ENCODE measurements around the gene C10orf95. TPM values are rescaled to one million over a fixed set of nuclear protein-coding genes. Genes with fewer than 3 reads are reported as not detected.

Gene C10orf95
- total and polyA plus RNA-seq, 10 of the 15 experiments (the other 5 are each of a cell fraction or from before 2014, with no cell fraction given) = 0.06 to 1.1 (median 0.31) TPM

DNA sequence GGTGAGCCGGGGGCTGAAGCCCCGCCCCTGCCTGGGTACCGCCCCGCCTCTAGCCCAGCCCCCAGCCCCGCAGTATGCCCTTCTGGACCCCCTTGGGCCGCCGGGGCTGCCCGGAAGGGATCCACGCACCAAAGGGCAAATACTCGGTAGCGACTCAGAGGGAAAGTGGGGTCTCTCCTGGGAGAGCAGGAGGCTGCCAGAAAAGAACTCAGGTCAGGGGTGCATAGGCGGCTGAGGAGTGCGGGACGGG is 29.9 kb downstream of the C10orf95 start (continued):
- TF ChIP-seq, protein P1, sequence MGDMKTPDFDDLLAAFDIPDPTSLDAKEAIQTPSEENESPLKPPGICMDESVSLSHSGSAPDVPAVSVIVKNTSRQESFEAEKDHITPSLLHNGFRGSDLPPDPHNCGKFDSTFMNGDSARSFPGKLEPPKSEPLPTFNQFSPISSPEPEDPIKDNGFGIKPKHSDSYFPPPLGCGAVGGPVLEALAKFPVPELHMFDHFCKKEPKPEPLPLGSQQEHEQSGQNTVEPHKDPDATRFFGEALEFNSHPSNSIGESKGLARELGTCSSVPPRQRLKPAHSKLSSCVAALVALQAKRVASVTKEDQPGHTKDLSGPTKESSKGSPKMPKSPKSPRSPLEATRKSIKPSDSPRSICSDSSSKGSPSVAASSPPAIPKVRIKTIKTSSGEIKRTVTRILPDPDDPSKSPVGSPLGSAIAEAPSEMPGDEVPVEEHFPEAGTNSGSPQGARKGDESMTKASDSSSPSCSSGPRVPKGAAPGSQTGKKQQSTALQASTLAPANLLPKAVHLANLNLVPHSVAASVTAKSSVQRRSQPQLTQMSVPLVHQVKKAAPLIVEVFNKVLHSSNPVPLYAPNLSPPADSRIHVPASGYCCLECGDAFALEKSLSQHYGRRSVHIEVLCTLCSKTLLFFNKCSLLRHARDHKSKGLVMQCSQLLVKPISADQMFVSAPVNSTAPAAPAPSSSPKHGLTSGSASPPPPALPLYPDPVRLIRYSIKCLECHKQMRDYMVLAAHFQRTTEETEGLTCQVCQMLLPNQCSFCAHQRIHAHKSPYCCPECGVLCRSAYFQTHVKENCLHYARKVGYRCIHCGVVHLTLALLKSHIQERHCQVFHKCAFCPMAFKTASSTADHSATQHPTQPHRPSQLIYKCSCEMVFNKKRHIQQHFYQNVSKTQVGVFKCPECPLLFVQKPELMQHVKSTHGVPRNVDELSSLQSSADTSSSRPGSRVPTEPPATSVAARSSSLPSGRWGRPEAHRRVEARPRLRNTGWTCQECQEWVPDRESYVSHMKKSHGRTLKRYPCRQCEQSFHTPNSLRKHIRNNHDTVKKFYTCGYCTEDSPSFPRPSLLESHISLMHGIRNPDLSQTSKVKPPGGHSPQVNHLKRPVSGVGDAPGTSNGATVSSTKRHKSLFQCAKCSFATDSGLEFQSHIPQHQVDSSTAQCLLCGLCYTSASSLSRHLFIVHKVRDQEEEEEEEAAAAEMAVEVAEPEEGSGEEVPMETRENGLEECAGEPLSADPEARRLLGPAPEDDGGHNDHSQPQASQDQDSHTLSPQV (IDR thresholded peaks at IDR 0.05) = no peak
- TF ChIP-seq KAT2A (conservative IDR thresholded peaks at IDR 0.05; ENCODE audit: control insufficient read depth, low read depth, low read length) (no peak), TBL1XR1 (IDR thresholded peaks at IDR 0.05; ENCODE audit: low read depth, low read length) (no peak)

DNA sequence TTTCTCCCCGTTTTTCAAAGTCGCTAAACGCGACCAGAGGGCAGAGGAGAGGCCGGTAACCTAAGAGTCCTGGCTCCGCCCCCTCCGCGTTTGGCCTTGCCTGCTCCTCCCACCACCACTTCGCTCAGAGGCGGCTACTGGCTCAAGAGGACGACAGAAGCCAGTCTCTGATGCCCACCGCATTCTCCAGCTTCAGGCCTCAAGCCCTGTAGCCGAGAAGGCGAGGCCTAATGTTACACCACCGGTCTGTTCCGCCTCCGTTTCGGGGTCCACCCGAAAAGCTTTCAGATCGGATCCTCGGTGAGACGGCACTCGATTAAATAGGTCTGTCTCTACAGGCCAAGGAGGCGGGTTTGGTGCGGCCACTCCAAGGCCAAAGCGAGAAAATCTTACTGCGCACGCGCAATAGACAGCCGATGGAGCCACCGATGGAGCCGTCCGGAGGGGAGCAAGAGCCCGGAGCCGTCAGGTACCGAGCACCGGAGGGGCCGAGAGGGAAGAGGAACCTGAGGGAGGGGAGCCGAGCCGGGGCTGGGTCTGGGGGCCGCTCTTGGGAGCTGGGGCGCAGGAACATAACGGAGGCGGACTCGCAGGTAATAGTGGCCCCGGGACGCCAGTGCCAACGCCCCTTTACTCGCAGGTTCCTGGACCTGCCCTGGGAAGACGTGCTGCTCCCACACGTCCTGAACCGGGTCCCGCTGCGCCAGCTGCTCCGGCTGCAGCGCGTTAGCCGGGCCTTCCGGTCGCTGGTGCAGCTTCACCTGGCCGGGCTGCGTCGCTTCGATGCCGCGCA is 30.4 kb downstream of the C10orf95 start, which contains the start of gene FBXL15:
TSS of gene FBXL15 (plus strand) at position 123 of the 793 bp plus-strand sequence. CDS start at position 417, 294 bp downstream.
- Histone ChIP-seq H3K79me2 (ENCODE audit: control insufficient read depth, insufficient read depth, low read length) (peaks cover 7% of the 10 kb centered on the region), H3K9me3 (replicated peaks; ENCODE audit: control insufficient read depth, insufficient read depth, low read length) (no peaks in the 10 kb centered on the region), H3K4me3 (peak within 1 kb of the TSS; percentile 98), H3K27ac (ENCODE audit: control insufficient read depth, insufficient read depth) (peak within 1 kb of the TSS; percentile 85), H2AFZ (ENCODE audit: control insufficient read depth, low read depth, low read length) (peak within 1 kb of the TSS; percentile 100), H3K4me1 (ENCODE audit: control insufficient read depth, insufficient read depth, low read length) (peaks cover 18% of the 10 kb centered on the region), H3K9ac (ENCODE audit: control insufficient read depth, insufficient read depth, low read length) (peak within 1 kb of the TSS; percentile 78), H3K4me2 (ENCODE audit: control insufficient read depth, insufficient read depth) (peak within 1 kb of the TSS; percentile 95), H3K36me3 (ENCODE audit: control insufficient read depth in 2 of 2, insufficient read depth in 2 of 2, low read length in 1 of 2) (peaks cover 0 to 5% of the 10 kb centered on the region in 2 experiments; a peak in 2 of 4 replicates), H3K27me3 (replicated peaks in 1 of 2; ENCODE audit: control insufficient read depth in 2 of 2, insufficient read depth in 2 of 2, low read length in 1 of 2) (no peaks in the 10 kb centered on the region; a peak in 1 of 4 replicates), H4K20me1 (ENCODE audit: control insufficient read depth, insufficient read depth) (peaks cover 2% of the 10 kb centered on the region; the same call in 1 of the 2 replicates)
- DNase-seq (ENCODE audit: low read depth, low spot score) = peak; percentile 89
- ChIA-PET POLR2A (interaction anchor here (0.6 to 4.9 kb wide), 13 partner anchors 11 to 281 kb away, joined by 3 to 35 read pairs (median 4); partner anchors contain the start of genes C10orf95, CUEDC2 and NFKB2), CTCF (interaction anchor here (0.6 to 5.6 kb wide), 14 partner anchors 9 to 190 kb away, joined by 3 to 90 read pairs (median 8); partner anchors contain the start of genes C10orf95, CUEDC2 and NFKB2), SMC1A (ENCODE audit: uncharacterized antibody, unreplicated experiment) (interaction anchor here (0.7 to 4.2 kb wide), 12 partner anchors 9 to 221 kb away, joined by 3 to 42 read pairs (median 4); partner anchors contain the start of genes CUEDC2 and NFKB2), RAD21 (ENCODE audit: unreplicated experiment) (interaction anchor here (0.6 to 3.8 kb wide), 12 partner anchors 12 to 425 kb away, joined by 3 to 24 read pairs (median 6); partner anchors contain the start of genes ACTR1A and CUEDC2)
- WGBS (ENCODE audit: insufficient coverage, insufficient replicate concordance, low lambda C conversion rate, missing lambda C conversion rate) = under 1% methylated on average over 56 of the region's 66 CpGs
- in situ Hi-C loops (cut with MboI) (no loop called here), intact Hi-C loops (cut with micrococcal nuclease; ENCODE audit: unreplicated experiment) (loop anchor here (1.0 kb wide), 2 partner anchors 11 to 27 kb away; partner anchors contain the start of gene CUEDC2)
- FAIRE-seq = peak; percentile 98
- BruUV-seq (replicated peaks) = no TSS peak
- peak; percentile 80 for ATAC-seq
- TF ChIP-seq ZNF24 (IDR thresholded peaks at IDR 0.05) = peak; percentile 65; the same call in 1 of the 2 replicates
- TF ChIP-seq ZBTB11 (CRISPR knock-in tag; IDR thresholded peaks at IDR 0.05) = peak; percentile 95
- TF ChIP-seq, protein P2, sequence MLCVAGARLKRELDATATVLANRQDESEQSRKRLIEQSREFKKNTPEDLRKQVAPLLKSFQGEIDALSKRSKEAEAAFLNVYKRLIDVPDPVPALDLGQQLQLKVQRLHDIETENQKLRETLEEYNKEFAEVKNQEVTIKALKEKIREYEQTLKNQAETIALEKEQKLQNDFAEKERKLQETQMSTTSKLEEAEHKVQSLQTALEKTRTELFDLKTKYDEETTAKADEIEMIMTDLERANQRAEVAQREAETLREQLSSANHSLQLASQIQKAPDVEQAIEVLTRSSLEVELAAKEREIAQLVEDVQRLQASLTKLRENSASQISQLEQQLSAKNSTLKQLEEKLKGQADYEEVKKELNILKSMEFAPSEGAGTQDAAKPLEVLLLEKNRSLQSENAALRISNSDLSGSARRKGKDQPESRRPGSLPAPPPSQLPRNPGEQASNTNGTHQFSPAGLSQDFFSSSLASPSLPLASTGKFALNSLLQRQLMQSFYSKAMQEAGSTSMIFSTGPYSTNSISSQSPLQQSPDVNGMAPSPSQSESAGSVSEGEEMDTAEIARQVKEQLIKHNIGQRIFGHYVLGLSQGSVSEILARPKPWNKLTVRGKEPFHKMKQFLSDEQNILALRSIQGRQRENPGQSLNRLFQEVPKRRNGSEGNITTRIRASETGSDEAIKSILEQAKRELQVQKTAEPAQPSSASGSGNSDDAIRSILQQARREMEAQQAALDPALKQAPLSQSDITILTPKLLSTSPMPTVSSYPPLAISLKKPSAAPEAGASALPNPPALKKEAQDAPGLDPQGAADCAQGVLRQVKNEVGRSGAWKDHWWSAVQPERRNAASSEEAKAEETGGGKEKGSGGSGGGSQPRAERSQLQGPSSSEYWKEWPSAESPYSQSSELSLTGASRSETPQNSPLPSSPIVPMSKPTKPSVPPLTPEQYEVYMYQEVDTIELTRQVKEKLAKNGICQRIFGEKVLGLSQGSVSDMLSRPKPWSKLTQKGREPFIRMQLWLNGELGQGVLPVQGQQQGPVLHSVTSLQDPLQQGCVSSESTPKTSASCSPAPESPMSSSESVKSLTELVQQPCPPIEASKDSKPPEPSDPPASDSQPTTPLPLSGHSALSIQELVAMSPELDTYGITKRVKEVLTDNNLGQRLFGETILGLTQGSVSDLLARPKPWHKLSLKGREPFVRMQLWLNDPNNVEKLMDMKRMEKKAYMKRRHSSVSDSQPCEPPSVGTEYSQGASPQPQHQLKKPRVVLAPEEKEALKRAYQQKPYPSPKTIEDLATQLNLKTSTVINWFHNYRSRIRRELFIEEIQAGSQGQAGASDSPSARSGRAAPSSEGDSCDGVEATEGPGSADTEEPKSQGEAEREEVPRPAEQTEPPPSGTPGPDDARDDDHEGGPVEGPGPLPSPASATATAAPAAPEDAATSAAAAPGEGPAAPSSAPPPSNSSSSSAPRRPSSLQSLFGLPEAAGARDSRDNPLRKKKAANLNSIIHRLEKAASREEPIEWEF (IDR thresholded peaks at IDR 0.05; ENCODE audit: insufficient replicate concordance, low read depth, low read length) = peak; percentile 94
